H9 (cell line): ENCODE results near the gene PARD3. TPM values are rescaled to one million over a fixed set of nuclear protein-coding genes. Genes with fewer than 3 reads are reported as not detected.

Source experiments
- DNase-seq: peaks from one replicate; pipeline ENCODE4 v3.0.0-alpha.2; 2017
- H2AFZ ChIP-seq: one replicate; pipeline ENCODE4 v1.6.1; 2013; ENCODE audit warnings: mild to moderate bottlenecking, low read length, control low read depth, moderate library complexity
- H2AK5ac ChIP-seq: 2 replicates; pipeline ENCODE4 v1.6.1; 2013; ENCODE audit warnings: low read length, control low read depth, mixed read lengths; ENCODE audit not compliant: insufficient read length
- H2BK120ac ChIP-seq: one replicate; pipeline ENCODE4 v1.6.1; 2013; ENCODE audit warnings: low read depth, mild to moderate bottlenecking, low read length, control low read depth, inconsistent platforms; ENCODE audit not compliant: poor library complexity, severe bottlenecking
- H2BK12ac ChIP-seq: 2 replicates; pipeline ENCODE4 v1.6.1; 2013; ENCODE audit warnings: low read length, control low read depth, mixed read lengths, low read depth; ENCODE audit not compliant: insufficient read length
- H2BK15ac ChIP-seq: 2 replicates; pipeline ENCODE4 v1.6.1; 2013; ENCODE audit warnings: low read depth, low read length, control low read depth
- H2BK20ac ChIP-seq: one replicate; pipeline ENCODE4 v1.6.1; 2013; ENCODE audit warnings: low read depth, mild to moderate bottlenecking, low read length, control low read depth, inconsistent platforms; ENCODE audit not compliant: poor library complexity, severe bottlenecking
- H2BK5ac ChIP-seq: 2 replicates; pipeline ENCODE4 v1.6.1; 2013; ENCODE audit warnings: low read length, control low read depth, mixed read lengths; ENCODE audit not compliant: insufficient read length
- H3K14ac ChIP-seq: 2 replicates; pipeline ENCODE4 v1.6.1; 2013; ENCODE audit warnings: low read length, control low read depth; ENCODE audit not compliant: insufficient read depth
- H3K18ac ChIP-seq: 2 replicates; pipeline ENCODE4 v1.6.1; 2013; ENCODE audit warnings: low read depth, mild to moderate bottlenecking, mixed read lengths, low read length, control low read depth; ENCODE audit not compliant: insufficient read length
- H3K23ac ChIP-seq: 2 replicates; pipeline ENCODE4 v1.6.1; 2013; ENCODE audit warnings: low read length, control low read depth, mixed read lengths, low read depth; ENCODE audit not compliant: insufficient read length
- H3K23me2 ChIP-seq: 2 replicates; pipeline ENCODE4 v1.6.1; 2013; ENCODE audit warnings: low read depth, mild to moderate bottlenecking, mixed read lengths, low read length, control low read depth; ENCODE audit not compliant: insufficient read length, poor library complexity, severe bottlenecking
- H3K27ac ChIP-seq: 2 replicates; pipeline ENCODE4 v1.5.1; 2013; ENCODE audit warnings: low read length, control low read depth, mixed read lengths, low read depth; ENCODE audit not compliant: insufficient read length
- H3K27me3 ChIP-seq: 2 replicates; pipeline ENCODE4 v1.6.1; 2013; ENCODE audit warnings: low read length, control low read depth, inconsistent platforms; ENCODE audit not compliant: insufficient read depth
- H3K4ac ChIP-seq: 2 replicates; pipeline ENCODE4 v1.6.1; 2013; ENCODE audit warnings: low read depth, mild to moderate bottlenecking, control low read depth, inconsistent platforms, low read length, moderate library complexity
- H3K4me1 ChIP-seq: 2 replicates; pipeline ENCODE4 v1.6.1; 2013; ENCODE audit warnings: low read length, control low read depth, inconsistent platforms; ENCODE audit not compliant: insufficient read depth
- H3K4me2 ChIP-seq: 2 replicates; pipeline ENCODE4 v1.6.1; 2013; ENCODE audit warnings: low read length, control low read depth, mixed read lengths; ENCODE audit not compliant: insufficient read length, insufficient read depth
- H3K56ac ChIP-seq: 2 replicates; pipeline ENCODE4 v1.6.1; 2013; ENCODE audit warnings: low read depth, mild to moderate bottlenecking, mixed read lengths, low read length, control low read depth; ENCODE audit not compliant: insufficient read length
- H3K79me1 ChIP-seq: 2 replicates; pipeline ENCODE4 v1.6.1; 2013; ENCODE audit warnings: low read depth, mild to moderate bottlenecking, moderate library complexity, low read length, control low read depth, inconsistent platforms; ENCODE audit not compliant: insufficient read depth, poor library complexity, severe bottlenecking
- H3K79me2 ChIP-seq: 2 replicates; pipeline ENCODE4 v1.6.1; 2013; ENCODE audit warnings: low read length, control low read depth, inconsistent platforms; ENCODE audit not compliant: insufficient read depth
- H3K9ac ChIP-seq: 2 replicates; pipeline ENCODE4 v1.6.1; 2013; ENCODE audit warnings: low read length, control low read depth, mixed read lengths; ENCODE audit not compliant: insufficient read length; ENCODE audit errors: extremely low read depth
- H3K9me3 ChIP-seq: one replicate; pipeline ENCODE4 v1.6.1; 2013; ENCODE audit warnings: low read depth, low read length, inconsistent platforms; ENCODE audit not compliant: control insufficient read depth
- H3T11ph ChIP-seq: one replicate; pipeline ENCODE4 v1.6.1; 2013; ENCODE audit warnings: mild to moderate bottlenecking, low read length, control low read depth, inconsistent platforms
- H4K20me1 ChIP-seq: one replicate; pipeline ENCODE4 v1.6.1; 2013; ENCODE audit not compliant: control insufficient read depth, insufficient read length, insufficient read depth
- H4K5ac ChIP-seq: 2 replicates; pipeline ENCODE4 v1.6.1; 2013; ENCODE audit warnings: low read depth, mild to moderate bottlenecking, mixed read lengths, low read length, control low read depth; ENCODE audit not compliant: insufficient read length
- H4K8ac ChIP-seq: replicated peaks from 2 replicates; pipeline ENCODE4 v1.6.1; 2013; ENCODE audit warnings: low read length, control low read depth, mixed read lengths, low read depth; ENCODE audit not compliant: insufficient read length
- H4K91ac ChIP-seq: 2 replicates; pipeline ENCODE4 v1.6.1; 2013; ENCODE audit warnings: low read depth, mild to moderate bottlenecking, moderate library complexity, mixed read lengths, low read length, control low read depth; ENCODE audit not compliant: insufficient read length
- H3K27ac Mint-ChIP-seq, 3 experiments: 2 replicates in 2 of 3; 3 replicates in 1 of 3; pipeline ENCODE4 v1.8.0; 2020 to 2021; ENCODE audit warnings: mixed read lengths in 3 of 3, mild to moderate bottlenecking in 1 of 3, moderate library complexity in 1 of 3
- H3K27me3 Mint-ChIP-seq: 2 replicates; pipeline ENCODE4 v1.8.0; 2021; ENCODE audit warnings: low read depth, mild to moderate bottlenecking, moderate library complexity, mixed read lengths
- H3K36me3 Mint-ChIP-seq, 3 experiments: 2 replicates in 2 of 3; 3 replicates in 1 of 3; pipeline ENCODE4 v1.8.0; 2020 to 2021; ENCODE audit warnings: low read depth in 3 of 3, mixed read lengths in 3 of 3; ENCODE audit not compliant: insufficient read depth in 1 of 3
- H3K4me1 Mint-ChIP-seq, 2 experiments: 2 replicates each; pipeline ENCODE4 v1.8.0; 2020; ENCODE audit warnings: mixed read lengths in 2 of 2
- H3K4me3 Mint-ChIP-seq, 2 experiments: 2 replicates in 1 of 2; 3 replicates in 1 of 2; pipeline ENCODE4 v1.8.0; 2020 to 2021; ENCODE audit warnings: mild to moderate bottlenecking in 2 of 2, mixed read lengths in 2 of 2, moderate library complexity in 1 of 2
- H3K9me3 Mint-ChIP-seq, 2 experiments: 2 replicates in 1 of 2; 3 replicates in 1 of 2; pipeline ENCODE4 v1.8.0; 2020; ENCODE audit warnings: mild to moderate bottlenecking in 2 of 2, mixed read lengths in 2 of 2, moderate library complexity in 1 of 2
- WGBS: extraction: QIAGEN DNeasy Blood & Tissue Kit; methylation state at CpG from one replicate; pipeline ENCODE4 v1.1.7; 2013; ENCODE audit warnings: missing lambda C conversion rate, low lambda C conversion rate, mixed read lengths; ENCODE audit not compliant: insufficient read length; ENCODE audit errors: extremely low coverage; 5-methylcytosine and 5-hydroxymethylcytosine counted together
- total RNA-seq: library from RNA; stranded (reverse); gene quantifications from 2 replicates; pipeline ENCODE4 v1.2.1, GENCODE V29; 2021
- TF ChIP-seq, protein P1 (sequence below): fragments of 200-600 bp; sonication (generic); conservative IDR thresholded peaks from 3 replicates; pipeline ENCODE4 v1.8.0; 2021; ENCODE audit warnings: antibody characterized with exemption, mild to moderate bottlenecking

PARD3 gene
- total RNA-seq, 1 experiment from 2014 or later, result 44.7 TPM

- Mint-ChIP-seq H3K36me3 (no peaks in the 10 kb centered on the region), H3K27ac (peak overlapping the region in 2 of 3 experiments; percentile 20 to 64; a peak in 1 of 7 replicates), H3K4me1 (peaks cover 0 to 4% of the 10 kb centered on the region in 2 experiments; a peak in 2 of 4 replicates), H3K9me3 (no peaks in the 10 kb centered on the region), H3K27me3 (no peaks in the 10 kb centered on the region), H3K4me3 (no peak overlapping the region)
- Histone ChIP-seq H4K5ac (no peak overlapping the region), H4K20me1 (no peaks in the 10 kb centered on the region), H3K4me2 (no peak overlapping the region), H3K56ac (no peak overlapping the region), H2BK20ac (no peak overlapping the region), H2AK5ac (no peak overlapping the region), H3K14ac (no peak overlapping the region), H3K27me3 (no peaks in the 10 kb centered on the region), H2BK15ac (no peak overlapping the region), H3K79me2 (no peaks in the 10 kb centered on the region), H2BK12ac (no peak overlapping the region), H3K79me1 (no peaks in the 10 kb centered on the region), H4K91ac (no peak overlapping the region), H3K23ac (no peak overlapping the region), H3K9ac (no peak overlapping the region), H3K27ac (no peak overlapping the region), H2AFZ (no peak overlapping the region), H4K8ac (no peak overlapping the region), H2BK120ac (no peak overlapping the region), H3T11ph (no peak overlapping the region), H3K23me2 (no peaks in the 10 kb centered on the region), H3K9me3 (no peaks in the 10 kb centered on the region), H3K4ac (no peak overlapping the region), H2BK5ac (no peak overlapping the region), H3K4me1 (no peaks in the 10 kb centered on the region), H3K18ac (no peak overlapping the region)
- TF ChIP-seq, protein P1, sequence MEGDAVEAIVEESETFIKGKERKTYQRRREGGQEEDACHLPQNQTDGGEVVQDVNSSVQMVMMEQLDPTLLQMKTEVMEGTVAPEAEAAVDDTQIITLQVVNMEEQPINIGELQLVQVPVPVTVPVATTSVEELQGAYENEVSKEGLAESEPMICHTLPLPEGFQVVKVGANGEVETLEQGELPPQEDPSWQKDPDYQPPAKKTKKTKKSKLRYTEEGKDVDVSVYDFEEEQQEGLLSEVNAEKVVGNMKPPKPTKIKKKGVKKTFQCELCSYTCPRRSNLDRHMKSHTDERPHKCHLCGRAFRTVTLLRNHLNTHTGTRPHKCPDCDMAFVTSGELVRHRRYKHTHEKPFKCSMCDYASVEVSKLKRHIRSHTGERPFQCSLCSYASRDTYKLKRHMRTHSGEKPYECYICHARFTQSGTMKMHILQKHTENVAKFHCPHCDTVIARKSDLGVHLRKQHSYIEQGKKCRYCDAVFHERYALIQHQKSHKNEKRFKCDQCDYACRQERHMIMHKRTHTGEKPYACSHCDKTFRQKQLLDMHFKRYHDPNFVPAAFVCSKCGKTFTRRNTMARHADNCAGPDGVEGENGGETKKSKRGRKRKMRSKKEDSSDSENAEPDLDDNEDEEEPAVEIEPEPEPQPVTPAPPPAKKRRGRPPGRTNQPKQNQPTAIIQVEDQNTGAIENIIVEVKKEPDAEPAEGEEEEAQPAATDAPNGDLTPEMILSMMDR, result no peak
- DNase-seq, result no peak
- WGBS, result no CpG with 5 or more reads among the region's 5 CpGs
Measured at GRCh38 chr10:34838366-34838900, 23.3 kb upstream of the PARD3 start.
